TTC549 (cell line): ENCODE measurements around the gene SLC24A4.

ENCODE experiments used
- FAIRE-seq: peaks from 2 replicates; lab custom pipeline; 2012; peaks lifted over from hg19 to GRCh38; lab: Jason Lieb, UNC

SLC24A4 gene

GRCh38 chr14:92549859-92550230, 226.9 kb downstream of the SLC24A4 start:
- no peak for FAIRE-seq
